ENCODE results near the gene CHN1. TPM values are rescaled to one million over a fixed set of nuclear protein-coding genes. Genes with fewer than 3 reads are reported as not detected.

CHN1 gene
- total RNA-seq, 2 donors from 2014 or later, result 13.3 to 30.7 TPM

DNA sequence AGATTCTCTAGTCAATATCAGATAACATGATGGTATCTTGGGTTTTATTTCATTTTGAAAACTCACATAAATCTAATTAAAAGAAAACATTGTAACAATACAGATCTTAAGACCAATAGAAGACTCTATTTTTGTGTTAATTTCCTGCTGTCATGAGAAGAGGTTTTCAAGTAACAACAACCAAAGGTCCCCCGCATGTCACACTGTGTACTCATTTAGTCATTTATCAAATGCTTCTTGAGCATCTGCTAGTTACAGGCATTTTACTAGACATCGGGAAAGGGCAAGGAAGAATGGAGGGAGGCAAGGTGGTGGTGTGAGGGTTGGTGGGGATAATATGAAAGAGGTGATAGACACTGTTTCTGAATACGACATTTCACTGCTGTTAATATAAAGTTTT, 163.2 kb downstream of the CHN1 start:
- DNase-seq (ENCODE audit: low spot score) (no peak), ATAC-seq (ENCODE audit: insufficient number of reproducible peaks, low FRiP score, low read depth) (no peak)
- Histone ChIP-seq H3K27ac (no peak overlapping the region), H3K27me3 (replicated peaks; ENCODE audit: insufficient read depth) (no peaks in the 10 kb centered on the region), H3K4me1 (ENCODE audit: control insufficient read depth in 1 of 2, low read depth in 2 of 2) (peaks cover 0 to 6% of the 10 kb centered on the region in 2 donors), H3K9me3 (no peaks in the 10 kb centered on the region), H3K4me3 (no peak overlapping the region), H3K36me3 (no peaks in the 10 kb centered on the region)
- TF ChIP-seq, protein P1, sequence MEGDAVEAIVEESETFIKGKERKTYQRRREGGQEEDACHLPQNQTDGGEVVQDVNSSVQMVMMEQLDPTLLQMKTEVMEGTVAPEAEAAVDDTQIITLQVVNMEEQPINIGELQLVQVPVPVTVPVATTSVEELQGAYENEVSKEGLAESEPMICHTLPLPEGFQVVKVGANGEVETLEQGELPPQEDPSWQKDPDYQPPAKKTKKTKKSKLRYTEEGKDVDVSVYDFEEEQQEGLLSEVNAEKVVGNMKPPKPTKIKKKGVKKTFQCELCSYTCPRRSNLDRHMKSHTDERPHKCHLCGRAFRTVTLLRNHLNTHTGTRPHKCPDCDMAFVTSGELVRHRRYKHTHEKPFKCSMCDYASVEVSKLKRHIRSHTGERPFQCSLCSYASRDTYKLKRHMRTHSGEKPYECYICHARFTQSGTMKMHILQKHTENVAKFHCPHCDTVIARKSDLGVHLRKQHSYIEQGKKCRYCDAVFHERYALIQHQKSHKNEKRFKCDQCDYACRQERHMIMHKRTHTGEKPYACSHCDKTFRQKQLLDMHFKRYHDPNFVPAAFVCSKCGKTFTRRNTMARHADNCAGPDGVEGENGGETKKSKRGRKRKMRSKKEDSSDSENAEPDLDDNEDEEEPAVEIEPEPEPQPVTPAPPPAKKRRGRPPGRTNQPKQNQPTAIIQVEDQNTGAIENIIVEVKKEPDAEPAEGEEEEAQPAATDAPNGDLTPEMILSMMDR (IDR thresholded peaks at IDR 0.05), result no peak

DNA sequence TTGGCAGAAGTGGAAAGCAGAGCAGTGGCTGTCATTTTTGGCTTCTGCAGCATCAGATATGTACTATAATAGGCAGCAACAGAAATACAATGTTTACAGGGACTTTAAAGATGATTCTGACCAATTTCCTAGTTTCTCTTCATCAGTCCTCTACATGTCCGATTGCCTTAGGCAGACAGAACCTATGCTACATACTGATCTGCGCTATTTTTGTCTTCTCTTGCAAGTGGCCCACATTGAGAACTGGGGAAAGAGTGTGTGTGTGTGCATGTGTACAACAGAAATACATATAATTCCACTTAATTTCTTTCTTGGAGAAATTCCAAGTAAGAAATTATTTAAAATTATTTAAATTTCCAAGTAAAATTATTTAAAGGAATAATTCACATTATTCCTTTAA, 163.8 kb downstream of the CHN1 start:
- Histone ChIP-seq H3K27ac (no peak overlapping the region), H3K4me1 (ENCODE audit: control insufficient read depth in 1 of 2, low read depth in 2 of 2) (peaks cover 4 to 9% of the 10 kb centered on the region in 2 donors), H3K9me3 (no peaks in the 10 kb centered on the region), H3K27me3 (replicated peaks; ENCODE audit: insufficient read depth) (no peaks in the 10 kb centered on the region), H3K4me3 (no peak overlapping the region), H3K36me3 (no peaks in the 10 kb centered on the region)
- DNase-seq (ENCODE audit: low spot score), result no peak
- TF ChIP-seq, protein P1 (IDR thresholded peaks at IDR 0.05), result no peak
- no peak for ATAC-seq (ENCODE audit: insufficient number of reproducible peaks, low FRiP score, low read depth)

DNA sequence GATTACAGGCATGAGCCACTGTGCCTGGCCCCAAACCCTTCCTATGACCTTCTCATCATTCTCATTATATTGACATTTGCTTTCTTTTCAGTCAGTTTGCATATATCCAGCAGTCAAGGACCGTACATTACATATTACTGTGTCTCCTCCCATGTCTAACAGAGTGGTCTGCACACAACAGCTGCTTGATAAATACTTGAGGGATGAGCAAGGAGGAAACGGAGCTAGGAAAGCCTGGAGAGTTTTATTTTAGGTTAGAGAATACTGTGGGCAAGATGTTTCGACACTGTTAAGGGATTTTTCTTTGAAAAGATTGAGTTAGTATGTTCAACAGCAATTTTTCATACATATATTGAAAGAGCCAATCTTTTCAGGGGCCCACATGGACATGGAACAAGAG, 164.7 kb downstream of the CHN1 start:
- no peak overlapping the region for H3K4me3 ChIP-seq
- H3K27me3 ChIP-seq (replicated peaks; ENCODE audit: insufficient read depth), result no peaks in the 10 kb centered on the region
- H3K27ac ChIP-seq, result no peak overlapping the region
- DNase-seq (ENCODE audit: low spot score) (no peak), ATAC-seq (ENCODE audit: insufficient number of reproducible peaks, low FRiP score, low read depth) (no peak)
- H3K4me1 ChIP-seq (ENCODE audit: control insufficient read depth in 1 of 2, low read depth in 2 of 2), result peaks cover 4% of the 10 kb centered on the region in 2 donors
- H3K9me3 ChIP-seq, result no peaks in the 10 kb centered on the region
- H3K36me3 ChIP-seq, result no peaks in the 10 kb centered on the region
- TF ChIP-seq, protein P1 (IDR thresholded peaks at IDR 0.05), result no peak

DNA sequence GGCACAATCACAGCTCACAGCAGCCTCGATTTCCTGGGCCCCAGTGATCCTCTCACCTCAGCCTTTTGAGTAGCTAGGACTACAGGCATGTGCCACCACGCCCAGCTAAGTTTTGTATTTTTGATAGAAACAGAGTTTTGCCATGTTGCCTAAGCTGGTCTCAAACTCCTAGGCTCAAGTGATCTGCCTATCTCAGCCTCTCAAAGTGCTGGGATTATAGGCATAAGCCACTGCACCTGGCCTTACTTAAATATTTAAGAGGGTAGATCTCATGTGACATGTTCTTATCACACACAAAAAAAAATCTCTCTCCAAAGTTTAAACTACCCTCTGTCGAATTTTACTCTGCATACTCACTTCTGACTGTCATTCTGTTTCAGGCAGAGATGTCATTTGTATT, 165.5 kb downstream of the CHN1 start:
- ATAC-seq (ENCODE audit: insufficient number of reproducible peaks, low FRiP score, low read depth), result no peak
- TF ChIP-seq, protein P1 (IDR thresholded peaks at IDR 0.05), result no peak
- H3K27ac ChIP-seq, result no peak overlapping the region
- H3K9me3 ChIP-seq, result no peaks in the 10 kb centered on the region
- no peaks in the 10 kb centered on the region for H3K27me3 ChIP-seq (replicated peaks; ENCODE audit: insufficient read depth)
- no peaks in the 10 kb centered on the region for H3K36me3 ChIP-seq
- peaks cover 4% of the 10 kb centered on the region in 2 donors for H3K4me1 ChIP-seq (ENCODE audit: control insufficient read depth in 1 of 2, low read depth in 2 of 2)
- no peak for DNase-seq (ENCODE audit: low spot score)
- H3K4me3 ChIP-seq, result no peak overlapping the region

DNA sequence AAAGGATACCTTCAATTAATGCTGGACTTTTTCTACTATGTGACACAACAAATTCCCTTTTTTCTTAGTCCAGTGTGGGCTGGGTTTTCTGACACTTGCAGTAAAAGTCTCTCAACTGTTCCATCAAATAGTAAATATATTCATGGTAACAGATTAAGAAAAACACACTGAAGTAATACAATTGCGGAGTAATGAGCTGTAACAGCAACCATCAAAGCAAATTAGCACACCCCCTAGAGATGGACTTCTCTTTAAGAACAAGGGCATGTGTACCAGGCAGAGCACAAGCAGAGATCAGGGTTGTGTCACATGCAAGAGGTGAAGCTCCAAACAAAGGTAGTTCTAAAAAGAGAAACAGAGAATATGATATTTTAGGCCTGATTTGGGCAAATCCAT, 168.2 kb downstream of the CHN1 start:
- no peaks in the 10 kb centered on the region for H3K9me3 ChIP-seq
- no peak for ATAC-seq (ENCODE audit: insufficient number of reproducible peaks, low FRiP score, low read depth)
- H3K27ac ChIP-seq, result no peak overlapping the region
- H3K27me3 ChIP-seq (replicated peaks; ENCODE audit: insufficient read depth), result no peaks in the 10 kb centered on the region
- no peak overlapping the region for H3K4me3 ChIP-seq
- H3K4me1 ChIP-seq (ENCODE audit: control insufficient read depth in 1 of 2, low read depth in 2 of 2), result peaks cover 4% of the 10 kb centered on the region in 2 donors
- TF ChIP-seq, protein P1 (IDR thresholded peaks at IDR 0.05), result no peak
- no peaks in the 10 kb centered on the region for H3K36me3 ChIP-seq
- no peak for DNase-seq (ENCODE audit: low spot score)
